K562 (cell line): ENCODE data around the gene JAK3. TPM values are rescaled to one million over a fixed set of nuclear protein-coding genes. Genes with fewer than 3 reads are reported as not detected.

Experiments used
- DEAF1 ChIP-seq: fragments of 450-650 bp; formaldehyde crosslinking; IDR thresholded peaks from 2 replicates; pipeline ENCODE4 v1.4.0; 2020; ENCODE audit warnings: mild to moderate bottlenecking, moderate library complexity
- EGR1 ChIP-seq: fragments of 450-650 bp; conservative IDR thresholded peaks from 2 replicates; pipeline ENCODE4 v1.6.1; 2017; ENCODE audit warnings: mild to moderate bottlenecking
- PHB2 ChIP-seq: fragments of 450-650 bp; IDR thresholded peaks from 2 replicates; pipeline ENCODE4 v1.6.1; 2017; ENCODE audit warnings: low read depth
- ZFP1 ChIP-seq: fragments of 450-650 bp; formaldehyde crosslinking; IDR thresholded peaks from 2 replicates; pipeline ENCODE4 v1.4.0; 2020; ENCODE audit warnings: mild to moderate bottlenecking, mixed read lengths
- ZNF280A ChIP-seq: fragments of 450-650 bp; IDR thresholded peaks from 2 replicates; pipeline ENCODE4 v1.6.1; 2018; ENCODE audit warnings: mild to moderate bottlenecking, low read depth; ENCODE audit not compliant: partially characterized antibody
- ZSCAN29 ChIP-seq: fragments of 450-650 bp; IDR thresholded peaks from 2 replicates; pipeline ENCODE4 v1.6.1; 2017
- polyA plus RNA-seq, 8 experiments: library from polyadenylated mRNA; depleted of rRNA in 4 of 8; stranded (reverse) in 5 of 8; unstranded in 3 of 8; fragments of >200 nt; fragmentation: Nextera tagmentation in 2 of 8; fragmentation: Illumina TruSeq in 1 of 8; extraction: Ambion mirVana in 2 of 8; extraction: Trizol in 1 of 8; gene quantifications; 2 replicates each; pipeline versions ENCODE4 v1.2.1 to v1.2.3, GENCODE V29; 2011 to 2014; ENCODE audit warnings: inconsistent platforms in 1 of 8, missing spikeins in 1 of 8
- total RNA-seq, 7 experiments: library from RNA; depleted of rRNA in 6 of 7; stranded (reverse); fragments of >200 nt in 6 of 7; fragmentation: Illumina TruSeq in 2 of 7; extraction: Trizol in 2 of 7; gene quantifications; 2 replicates each; pipeline versions ENCODE4 v1.2.1 to v1.2.3, GENCODE V29; 2011 to 2021; ENCODE audit warnings: low replicate concordance in 1 of 7
- TF ChIP-seq, protein P1 (sequence below), 2 experiments: fragments of 450-650 bp; formaldehyde crosslinking in 1 of 2; IDR thresholded peaks; 2 replicates each; pipeline versions ENCODE4 v1.4.0 to v1.6.1; 2014 to 2020; ENCODE audit warnings: mild to moderate bottlenecking in 2 of 2, borderline replicate concordance in 1 of 2, low read depth in 1 of 2
- TF ChIP-seq, protein P2 (sequence below): sonication (generic); formaldehyde crosslinking; IDR thresholded peaks from 2 replicates; pipeline ENCODE4 v1.4.0; 2020; ENCODE audit warnings: mild to moderate bottlenecking, missing genetic modification reagents

Gene JAK3
- total and polyA plus RNA-seq, 9 of the 15 experiments (the other 6 are each of a cell fraction or from before 2014, with no cell fraction given): 0.01 to 0.18 (median 0.07) TPM; not detected in 1

- TF ChIP-seq, protein P1, sequence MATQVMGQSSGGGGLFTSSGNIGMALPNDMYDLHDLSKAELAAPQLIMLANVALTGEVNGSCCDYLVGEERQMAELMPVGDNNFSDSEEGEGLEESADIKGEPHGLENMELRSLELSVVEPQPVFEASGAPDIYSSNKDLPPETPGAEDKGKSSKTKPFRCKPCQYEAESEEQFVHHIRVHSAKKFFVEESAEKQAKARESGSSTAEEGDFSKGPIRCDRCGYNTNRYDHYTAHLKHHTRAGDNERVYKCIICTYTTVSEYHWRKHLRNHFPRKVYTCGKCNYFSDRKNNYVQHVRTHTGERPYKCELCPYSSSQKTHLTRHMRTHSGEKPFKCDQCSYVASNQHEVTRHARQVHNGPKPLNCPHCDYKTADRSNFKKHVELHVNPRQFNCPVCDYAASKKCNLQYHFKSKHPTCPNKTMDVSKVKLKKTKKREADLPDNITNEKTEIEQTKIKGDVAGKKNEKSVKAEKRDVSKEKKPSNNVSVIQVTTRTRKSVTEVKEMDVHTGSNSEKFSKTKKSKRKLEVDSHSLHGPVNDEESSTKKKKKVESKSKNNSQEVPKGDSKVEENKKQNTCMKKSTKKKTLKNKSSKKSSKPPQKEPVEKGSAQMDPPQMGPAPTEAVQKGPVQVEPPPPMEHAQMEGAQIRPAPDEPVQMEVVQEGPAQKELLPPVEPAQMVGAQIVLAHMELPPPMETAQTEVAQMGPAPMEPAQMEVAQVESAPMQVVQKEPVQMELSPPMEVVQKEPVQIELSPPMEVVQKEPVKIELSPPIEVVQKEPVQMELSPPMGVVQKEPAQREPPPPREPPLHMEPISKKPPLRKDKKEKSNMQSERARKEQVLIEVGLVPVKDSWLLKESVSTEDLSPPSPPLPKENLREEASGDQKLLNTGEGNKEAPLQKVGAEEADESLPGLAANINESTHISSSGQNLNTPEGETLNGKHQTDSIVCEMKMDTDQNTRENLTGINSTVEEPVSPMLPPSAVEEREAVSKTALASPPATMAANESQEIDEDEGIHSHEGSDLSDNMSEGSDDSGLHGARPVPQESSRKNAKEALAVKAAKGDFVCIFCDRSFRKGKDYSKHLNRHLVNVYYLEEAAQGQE (IDR thresholded peaks at IDR 0.05; ENCODE audit: borderline replicate concordance): peak; percentile 87
- TF ChIP-seq, protein P1 (CRISPR knock-in tag; IDR thresholded peaks at IDR 0.05; ENCODE audit: low read depth): no peak
- TF ChIP-seq EGR1 (peak; percentile 69), PHB2 (no peak), ZFP1 (CRISPR knock-in tag) (no peak), ZSCAN29 (no peak), ZNF280A (no peak), DEAF1 (peak; percentile 73; the same call in 1 of the 2 replicates)
- TF ChIP-seq, protein P2, sequence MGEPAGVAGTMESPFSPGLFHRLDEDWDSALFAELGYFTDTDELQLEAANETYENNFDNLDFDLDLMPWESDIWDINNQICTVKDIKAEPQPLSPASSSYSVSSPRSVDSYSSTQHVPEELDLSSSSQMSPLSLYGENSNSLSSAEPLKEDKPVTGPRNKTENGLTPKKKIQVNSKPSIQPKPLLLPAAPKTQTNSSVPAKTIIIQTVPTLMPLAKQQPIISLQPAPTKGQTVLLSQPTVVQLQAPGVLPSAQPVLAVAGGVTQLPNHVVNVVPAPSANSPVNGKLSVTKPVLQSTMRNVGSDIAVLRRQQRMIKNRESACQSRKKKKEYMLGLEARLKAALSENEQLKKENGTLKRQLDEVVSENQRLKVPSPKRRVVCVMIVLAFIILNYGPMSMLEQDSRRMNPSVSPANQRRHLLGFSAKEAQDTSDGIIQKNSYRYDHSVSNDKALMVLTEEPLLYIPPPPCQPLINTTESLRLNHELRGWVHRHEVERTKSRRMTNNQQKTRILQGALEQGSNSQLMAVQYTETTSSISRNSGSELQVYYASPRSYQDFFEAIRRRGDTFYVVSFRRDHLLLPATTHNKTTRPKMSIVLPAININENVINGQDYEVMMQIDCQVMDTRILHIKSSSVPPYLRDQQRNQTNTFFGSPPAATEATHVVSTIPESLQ (CRISPR knock-in tag): no peak
Measured at GRCh38 chr19:17775245-17775927, 72.4 kb downstream of the JAK3 start (continued).
